Sigmoid colon (tissue), 7 donors: ENCODE data around the gene SERTAD1. TPM values are rescaled to one million over a fixed set of nuclear protein-coding genes. Genes with fewer than 3 reads are reported as not detected.
A peak's percentile ranks its signal among the peaks of the same experiment; 100 is the strongest.

Source experiments
- DNase-seq: peaks from one replicate; pipeline ENCODE4 v3.0.0-alpha.2; 2019
- H3K27ac ChIP-seq, 4 donors: fragments of 200-600 bp; sonication (generic); one replicate each; pipeline ENCODE4 v1.5.1; 2016 to 2019; ENCODE audit warnings: mild to moderate bottlenecking in 1 of 4
- H3K27me3 ChIP-seq, 3 donors: fragments of 200-600 bp; sonication (generic); one replicate each; pipeline ENCODE4 v1.5.1; 2019; ENCODE audit warnings: mild to moderate bottlenecking in 1 of 3
- H3K36me3 ChIP-seq, 4 donors: fragments of 200-600 bp; sonication (generic); one replicate each; pipeline ENCODE4 v1.5.1; 2016 to 2019
- H3K4me1 ChIP-seq, 4 donors: fragments of 200-600 bp; sonication (generic); one replicate each; pipeline ENCODE4 v1.5.1; 2017 to 2019
- H3K4me3 ChIP-seq, 4 donors: fragments of 200-600 bp; sonication (generic); one replicate each; pipeline ENCODE4 v1.5.1; 2017 to 2019; ENCODE audit warnings: mild to moderate bottlenecking in 2 of 4, moderate library complexity in 1 of 4
- H3K9me3 ChIP-seq, 4 donors: fragments of 200-600 bp in 3 of 4; sonication (generic) in 3 of 4; one replicate each; pipeline versions ENCODE4 v1.5.1 to v1.6.1; 2013 to 2019
- CTCF ChIP-seq, 4 experiments: fragments of 450-650 bp in 3 of 4; fragments of 200-600 bp in 1 of 4; IDR thresholded peaks; one replicate each; pipeline ENCODE4 v1.5.1; 2016 to 2019; ENCODE audit warnings: antibody characterized with exemption in 4 of 4, mild to moderate bottlenecking in 3 of 4, moderate library complexity in 2 of 4
- EP300 ChIP-seq, 4 donors: sonication (generic); formaldehyde crosslinking; IDR thresholded peaks; one replicate each; pipeline ENCODE4 v1.6.1; 2017; ENCODE audit warnings: antibody characterized with exemption in 4 of 4
- POLR2A ChIP-seq, 2 donors: fragments of 450-650 bp; IDR thresholded peaks; one replicate each; pipeline ENCODE4 v1.6.1; 2016; ENCODE audit warnings: antibody characterized with exemption in 2 of 2, mild to moderate bottlenecking in 2 of 2, moderate library complexity in 2 of 2
- POLR2AphosphoS5 ChIP-seq, 4 donors: sonication (generic); formaldehyde crosslinking; IDR thresholded peaks; one replicate each; pipeline ENCODE4 v1.6.1; 2017; ENCODE audit warnings: antibody characterized with exemption in 4 of 4
- WGBS, 2 donors: extraction: QIAGEN DNeasy Blood & Tissue Kit; methylation state at CpG; one replicate each; pipeline ENCODE4 v1.1.7; 2013; 5-methylcytosine and 5-hydroxymethylcytosine counted together
- intact Hi-C: fragments of 100-400 bp; cut with DNase I; formaldehyde crosslinking; loops from one replicate; pipeline ENCODE4 v1.15.1; 2023
- polyA plus RNA-seq, 3 donors: library from polyadenylated mRNA; stranded (reverse); fragments of 200-250 nt; gene quantifications; one replicate each; pipeline ENCODE4 v1.2.3, GENCODE V29; 2013
- total RNA-seq, 4 donors: library from RNA; depleted of rRNA; stranded (reverse); fragments of >200 nt; gene quantifications; one replicate each; pipeline ENCODE4 v1.1.0, GENCODE V29; 2016
- donor health status: healthy with polysubstance abuse.
- donor health status: Bipolar disorder and iron deficiency.
- donor health status: healthy.

The SERTAD1 gene
- total and polyA plus RNA-seq, 7 donors: 10.2 to 44.4 (median 18.6) TPM

- H3K27ac ChIP-seq: no peak overlapping the region
- no peak for TF ChIP-seq EP300 (IDR thresholded peaks at IDR 0.05)
- TF ChIP-seq POLR2AphosphoS5 (IDR thresholded peaks at IDR 0.05): no peak
- no peak for TF ChIP-seq POLR2A (IDR thresholded peaks at IDR 0.05)
- TF ChIP-seq CTCF (IDR thresholded peaks at IDR 0.05): no peak
- H3K4me1 ChIP-seq: peaks cover 0 to 36% (median 34%) of the 10 kb centered on the region in 4 donors
- H3K27me3 ChIP-seq: no peaks in the 10 kb centered on the region
- DNase-seq: no peak
- intact Hi-C loops: loop anchor here (1.0 to 10.0 kb wide), 5 partner anchors 48 to 183 kb away; partner anchors contain the start of genes AKT2, C19orf47, LTBP4 and PLD3
- no peaks in the 10 kb centered on the region for H3K9me3 ChIP-seq
- H3K36me3 ChIP-seq: peaks cover 6 to 12% (median 9%) of the 10 kb centered on the region in 4 donors
- H3K4me3 ChIP-seq: no peak overlapping the region
- WGBS, 2 donors: 83 to 87% methylated on average over 5 of the region's 5 CpGs
These were observed 6.0 kb downstream of the SERTAD1 start for GRCh38 chr19:40419780-40420179.

GRCh38 chr19:40419066-40419612 is 6.7 kb downstream of the SERTAD1 start:
- WGBS, 2 donors: 77 to 82% methylated on average over 5 of the region's 5 CpGs
- H3K4me1 ChIP-seq: peaks cover 0 to 29% (median 29%) of the 10 kb centered on the region in 4 donors
- intact Hi-C loops: no loop called here

GRCh38 chr19:40418040-40418439 is 7.8 kb downstream of the SERTAD1 start:
- WGBS, 2 donors: 90% methylated on average over 3 of the region's 3 CpGs
- TF ChIP-seq EP300 (IDR thresholded peaks at IDR 0.05): no peak
- no peak for TF ChIP-seq POLR2AphosphoS5 (IDR thresholded peaks at IDR 0.05)
- TF ChIP-seq CTCF (IDR thresholded peaks at IDR 0.05): no peak
- TF ChIP-seq POLR2A (IDR thresholded peaks at IDR 0.05): no peak
- peaks cover 0 to 18% (median 18%) of the 10 kb centered on the region in 4 donors for H3K4me1 ChIP-seq
- DNase-seq: no peak
- peaks cover 3 to 9% (median 7%) of the 10 kb centered on the region in 4 donors for H3K36me3 ChIP-seq
- H3K4me3 ChIP-seq: no peak overlapping the region
- no peaks in the 10 kb centered on the region for H3K9me3 ChIP-seq
- no peaks in the 10 kb centered on the region for H3K27me3 ChIP-seq
- intact Hi-C loops: no loop called here
- peak overlapping the region in 3 of 4 donors; percentile 60 to 67 (median 65) for H3K27ac ChIP-seq

More at GRCh38 chr19:40419066-40419612, 6.7 kb downstream of the SERTAD1 start:
- Histone ChIP-seq H3K36me3 (peaks cover 6 to 12% (median 9%) of the 10 kb centered on the region in 4 donors), H3K4me3 (no peak overlapping the region), H3K9me3 (no peaks in the 10 kb centered on the region), H3K27me3 (no peaks in the 10 kb centered on the region), H3K27ac (no peak overlapping the region)
- DNase-seq: no peak
- TF ChIP-seq POLR2A (IDR thresholded peaks at IDR 0.05): no peak
- no peak for TF ChIP-seq POLR2AphosphoS5 (IDR thresholded peaks at IDR 0.05)
- TF ChIP-seq EP300 (IDR thresholded peaks at IDR 0.05): no peak
- TF ChIP-seq CTCF (IDR thresholded peaks at IDR 0.05): no peak

- 82 to 83% methylated on average over 4 of the region's 4 CpGs for WGBS, 2 donors
- H3K27ac ChIP-seq: peak overlapping the region; percentile 60 to 67 (median 65)
These were observed 8.2 kb downstream of the SERTAD1 start for GRCh38 chr19:40417643-40417981.

More at GRCh38 chr19:40417643-40417981, 8.2 kb downstream of the SERTAD1 start:
- Histone ChIP-seq H3K27me3 (no peaks in the 10 kb centered on the region), H3K4me1 (peaks cover 0 to 14% (median 13%) of the 10 kb centered on the region in 4 donors), H3K36me3 (peaks cover 0 to 4% (median 2%) of the 10 kb centered on the region in 4 donors), H3K4me3 (no peak overlapping the region), H3K9me3 (no peaks in the 10 kb centered on the region)
- TF ChIP-seq EP300 (IDR thresholded peaks at IDR 0.05) (no peak), POLR2AphosphoS5 (IDR thresholded peaks at IDR 0.05) (no peak), CTCF (IDR thresholded peaks at IDR 0.05) (no peak), POLR2A (IDR thresholded peaks at IDR 0.05) (no peak)
- DNase-seq: no peak
- intact Hi-C loops: no loop called here
